ENCODE results near the gene NUAK2. TPM values are rescaled to one million over a fixed set of nuclear protein-coding genes. Genes with fewer than 3 reads are reported as not detected.
"Not testable (repeated sequence)": the region's sequence is repeated elsewhere in the genome, so short reads cannot be mapped to it uniquely, and the experiment has no call there.

NUAK2 gene
- total and polyA plus RNA-seq, 4 donors: 4.2 to 14.1 (median 9.2) TPM

- Histone ChIP-seq H3K9ac (ENCODE audit: insufficient read depth in 1 of 2, low read length in 2 of 2) (no peak overlapping the region), H3K4me3 (no peak overlapping the region), H3K36me3 (ENCODE audit: control insufficient read depth in 4 of 4, insufficient read depth in 4 of 4, low read length in 4 of 4) (no peaks in the 10 kb centered on the region), H3K9me3 (ENCODE audit: control insufficient read depth in 4 of 4, insufficient read depth in 3 of 4, low read length in 3 of 4) (no peaks in the 10 kb centered on the region), H3K27ac (ENCODE audit: low read depth in 1 of 2, low read length in 1 of 2) (no peak overlapping the region), H3K4me1 (ENCODE audit: control insufficient read depth in 5 of 5, insufficient read depth in 5 of 5, low read length in 5 of 5) (peaks cover 0 to 31% (median 13%) of the 10 kb centered on the region in 5 donors), H3K27me3 (ENCODE audit: control insufficient read depth in 3 of 3, insufficient read depth in 3 of 3, low read length in 2 of 3) (no peaks in the 10 kb centered on the region)
- ATAC-seq (ENCODE audit: insufficient read depth, low FRiP score): no peak
- TF ChIP-seq CTCF (IDR thresholded peaks at IDR 0.05; ENCODE audit: control extremely low read depth, extremely low read depth): no peak
- DNase-seq: no peak
- WGBS, 2 donors: 93 to 95% methylated on average over 6 of the region's 6 CpGs
These were observed 46.9 kb upstream of the NUAK2 start for GRCh38 chr1:205368478-205368877.

DNA sequence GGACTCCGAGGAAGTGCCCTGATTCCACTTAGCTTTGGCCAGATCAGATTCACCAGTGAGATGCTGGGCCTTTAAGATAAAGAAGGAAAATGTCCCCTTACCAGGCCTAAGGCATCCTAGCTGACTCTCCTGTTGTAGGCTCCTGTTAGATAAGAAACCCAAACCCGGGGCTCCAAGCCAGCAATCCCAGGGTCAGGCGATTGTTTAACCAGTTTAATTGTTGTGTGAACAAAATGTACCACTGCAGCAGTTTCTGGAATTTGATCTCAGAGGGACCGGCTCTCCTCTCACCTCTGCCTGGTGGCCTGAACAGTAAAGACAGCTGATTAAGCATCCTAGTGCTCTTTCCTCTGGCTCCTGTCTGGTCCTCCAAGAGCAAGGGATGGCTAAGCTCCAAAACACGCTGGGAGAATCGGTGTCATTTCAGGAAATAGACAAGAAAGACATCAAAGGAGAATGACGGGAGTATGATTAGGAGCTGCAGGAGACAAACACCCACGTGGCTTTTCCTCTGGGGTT is 44.5 kb upstream of the NUAK2 start:
- peaks cover 0 to 17% (median 6%) of the 10 kb centered on the region in 5 donors for H3K4me1 ChIP-seq (ENCODE audit: control insufficient read depth in 5 of 5, insufficient read depth in 5 of 5, low read length in 5 of 5)
- DNase-seq: no peak
- H3K27ac ChIP-seq (ENCODE audit: low read depth in 1 of 2, low read length in 1 of 2): no peak overlapping the region
- no peaks in the 10 kb centered on the region for H3K9me3 ChIP-seq (ENCODE audit: control insufficient read depth in 4 of 4, insufficient read depth in 3 of 4, low read length in 3 of 4)
- no peak for TF ChIP-seq CTCF (IDR thresholded peaks at IDR 0.05; ENCODE audit: control extremely low read depth, extremely low read depth)
- H3K27me3 ChIP-seq (ENCODE audit: control insufficient read depth in 3 of 3, insufficient read depth in 3 of 3, low read length in 2 of 3): no peaks in the 10 kb centered on the region
- no peak for ATAC-seq (ENCODE audit: insufficient read depth, low FRiP score)
- no peak overlapping the region for H3K9ac ChIP-seq (ENCODE audit: insufficient read depth in 1 of 2, low read length in 2 of 2)
- no peak overlapping the region for H3K4me3 ChIP-seq
- WGBS, 2 donors: 41 to 52% methylated on average over 8 of the region's 8 CpGs
- no peaks in the 10 kb centered on the region for H3K36me3 ChIP-seq (ENCODE audit: control insufficient read depth in 4 of 4, insufficient read depth in 4 of 4, low read length in 4 of 4)

GRCh38 chr1:205365086-205365485 is 43.5 kb upstream of the NUAK2 start:
- ATAC-seq (ENCODE audit: insufficient read depth, low FRiP score); DNase-seq; H3K9me3 ChIP-seq (ENCODE audit: control insufficient read depth in 4 of 4, insufficient read depth in 3 of 4, low read length in 3 of 4); H3K4me3 ChIP-seq; H3K27me3 ChIP-seq (ENCODE audit: control insufficient read depth in 3 of 3, insufficient read depth in 3 of 3, low read length in 2 of 3); H3K36me3 ChIP-seq (ENCODE audit: control insufficient read depth in 4 of 4, insufficient read depth in 4 of 4, low read length in 4 of 4); H3K27ac ChIP-seq (ENCODE audit: low read depth in 1 of 2, low read length in 1 of 2); H3K9ac ChIP-seq (ENCODE audit: insufficient read depth in 1 of 2, low read length in 2 of 2): not testable (repeated sequence)
- 84 to 90% methylated on average over 8 of the region's 8 CpGs for WGBS, 2 donors
- H3K4me1 ChIP-seq (ENCODE audit: control insufficient read depth in 5 of 5, insufficient read depth in 5 of 5, low read length in 5 of 5): peaks cover 0 to 17% (median 6%) of the 10 kb centered on the region in 5 donors

DNA sequence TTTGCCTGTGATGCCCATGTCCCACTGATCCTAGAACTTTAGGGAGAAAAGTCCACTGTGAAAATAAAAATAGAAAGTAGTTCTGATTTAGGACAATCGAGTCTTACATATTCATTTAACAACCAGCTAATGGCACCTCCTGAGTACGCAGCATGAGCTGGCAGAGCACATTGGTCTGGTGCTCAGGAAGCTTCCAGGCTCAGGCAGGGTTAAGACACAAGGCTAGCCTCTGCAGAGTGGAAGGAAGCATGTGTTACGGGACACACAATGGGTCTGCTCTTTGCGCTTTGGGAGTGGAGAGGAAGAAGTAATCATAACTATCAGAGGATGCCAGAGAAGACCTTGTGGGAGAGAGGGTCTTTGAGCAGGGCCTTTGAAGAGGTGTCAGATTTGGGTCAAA is 39.3 kb upstream of the NUAK2 start:
- ATAC-seq (ENCODE audit: insufficient read depth, low FRiP score) (no peak), DNase-seq (no peak)
- TF ChIP-seq CTCF (IDR thresholded peaks at IDR 0.05; ENCODE audit: control extremely low read depth, extremely low read depth): no peak
- H3K4me1 ChIP-seq (ENCODE audit: control insufficient read depth in 5 of 5, insufficient read depth in 5 of 5, low read length in 5 of 5): peaks cover 0 to 22% (median 3%) of the 10 kb centered on the region in 5 donors
- no peak overlapping the region for H3K9ac ChIP-seq (ENCODE audit: insufficient read depth in 1 of 2, low read length in 2 of 2)
- H3K9me3 ChIP-seq (ENCODE audit: control insufficient read depth in 4 of 4, insufficient read depth in 3 of 4, low read length in 3 of 4): no peaks in the 10 kb centered on the region
- WGBS, 2 donors: 75 to 79% methylated on average over 4 of the region's 4 CpGs
- no peaks in the 10 kb centered on the region for H3K36me3 ChIP-seq (ENCODE audit: control insufficient read depth in 4 of 4, insufficient read depth in 4 of 4, low read length in 4 of 4)
- no peak overlapping the region for H3K4me3 ChIP-seq
- H3K27ac ChIP-seq (ENCODE audit: low read depth in 1 of 2, low read length in 1 of 2): no peak overlapping the region
- no peaks in the 10 kb centered on the region for H3K27me3 ChIP-seq (ENCODE audit: control insufficient read depth in 3 of 3, insufficient read depth in 3 of 3, low read length in 2 of 3)
